HK-2 (cell line): ENCODE measurements around the gene CNTLN.
"Not testable (repeated sequence)": the region's sequence is repeated elsewhere in the genome, so short reads cannot be mapped to it uniquely, and the experiment has no call there.

Experiments used
- DNase-seq: peaks from one replicate; pipeline ENCODE4 v3.0.0-alpha.2; 2018; ENCODE audit not compliant: unreplicated experiment

Gene CNTLN

GRCh38 chr9:17490110-17490509 lies 355.3 kb downstream of the CNTLN start:
- DNase-seq, result no peak

DNA sequence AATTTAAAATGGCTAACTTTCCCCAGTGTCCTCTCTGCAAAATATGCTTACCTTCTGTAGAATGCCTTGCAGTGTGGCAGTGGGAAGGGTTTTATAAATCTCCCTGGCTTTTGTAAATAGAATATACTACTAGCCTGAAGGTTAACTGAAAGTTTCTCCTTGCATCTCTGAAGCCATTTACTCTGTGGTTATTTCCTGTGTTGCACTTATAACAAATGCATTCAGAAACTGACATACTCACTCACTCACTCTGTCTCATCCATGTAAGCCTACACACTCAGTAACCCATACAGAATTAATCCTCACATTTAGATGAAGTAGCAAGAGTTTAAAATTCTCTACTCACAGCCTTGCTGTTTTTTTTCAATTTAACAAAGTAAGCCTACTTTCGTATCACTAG lies 356.9 kb downstream of the CNTLN start:
- DNase-seq, result no peak

DNA sequence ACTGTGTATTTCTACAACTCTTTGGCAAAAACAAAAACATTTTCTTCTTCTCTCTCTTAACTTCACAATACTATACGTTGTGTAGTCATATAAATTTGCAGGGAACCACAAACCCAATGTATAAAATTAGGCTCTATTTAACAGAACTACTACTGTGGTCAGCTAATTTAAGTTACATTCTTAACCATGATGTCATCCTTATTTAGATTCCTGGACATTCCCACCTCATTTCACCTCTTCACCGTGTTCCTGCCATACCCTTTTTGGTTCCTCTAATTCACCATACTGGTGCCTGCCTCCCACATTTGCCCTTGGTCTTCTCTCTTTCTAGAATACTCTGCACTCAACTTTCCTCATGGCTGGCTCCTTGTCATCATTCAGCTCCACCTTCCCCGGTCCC lies 368.4 kb downstream of the CNTLN start:
- DNase-seq, result no peak

DNA sequence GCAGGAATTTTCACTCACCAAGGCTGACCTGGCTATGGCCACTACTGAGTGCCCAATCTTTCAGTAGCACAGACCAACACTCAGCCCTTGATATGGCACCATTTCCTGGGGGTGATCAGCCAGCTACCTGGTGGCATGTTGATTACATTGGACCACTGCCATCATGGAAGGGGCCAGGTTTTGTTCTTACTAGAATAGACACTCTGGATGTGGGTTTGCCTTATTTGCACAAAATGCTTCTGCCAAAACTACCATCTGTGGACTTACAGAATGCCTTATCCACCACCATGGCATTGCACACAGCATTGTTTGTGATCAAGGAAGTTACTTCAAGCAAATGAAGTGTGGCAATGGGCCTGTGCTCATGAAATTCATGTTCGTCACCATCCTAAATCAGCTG lies 374.3 kb downstream of the CNTLN start:
- DNase-seq, result no peak

DNA sequence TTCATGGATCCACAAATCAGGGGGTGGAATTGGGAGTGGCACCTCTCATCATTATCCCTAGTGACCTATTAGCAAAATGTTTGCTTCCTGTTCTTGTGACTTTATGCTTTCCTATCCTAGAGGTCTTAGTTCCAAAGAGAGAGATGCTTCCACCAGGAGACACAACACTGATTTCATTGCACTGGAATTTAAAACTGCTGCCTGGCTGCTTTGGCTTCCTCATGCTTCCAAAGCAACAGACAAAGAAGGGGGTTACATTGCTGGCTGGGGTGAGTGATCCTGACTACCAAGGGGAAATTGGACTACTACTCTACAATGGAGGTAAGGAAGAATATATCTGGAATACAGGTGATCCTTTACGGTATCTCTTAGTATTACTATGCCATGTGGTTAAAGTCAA lies 374.9 kb downstream of the CNTLN start:
- no peak for DNase-seq

DNA sequence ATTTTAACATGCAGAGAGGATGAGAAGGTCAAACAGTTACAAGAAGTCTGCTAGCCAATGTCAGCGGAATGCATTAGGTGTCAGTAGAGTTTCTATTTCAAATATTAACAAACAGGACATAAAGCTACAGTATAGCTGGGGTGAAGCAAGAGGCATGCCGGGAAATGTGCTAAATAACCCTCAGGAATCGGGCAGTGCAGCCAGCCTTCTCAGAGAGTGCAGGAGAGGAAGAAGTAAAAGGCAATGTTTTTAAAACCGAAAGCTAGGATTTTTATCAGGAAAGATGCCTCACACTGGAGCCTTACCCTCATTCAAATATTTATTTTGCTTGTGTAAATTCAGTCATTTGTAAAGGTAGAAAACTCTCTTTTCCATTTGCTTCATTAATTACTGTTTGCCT lies 384.9 kb downstream of the CNTLN start:
- no peak for DNase-seq

GRCh38 chr9:17520268-17521064 lies 385.6 kb downstream of the CNTLN start:
- DNase-seq, result no peak

DNA sequence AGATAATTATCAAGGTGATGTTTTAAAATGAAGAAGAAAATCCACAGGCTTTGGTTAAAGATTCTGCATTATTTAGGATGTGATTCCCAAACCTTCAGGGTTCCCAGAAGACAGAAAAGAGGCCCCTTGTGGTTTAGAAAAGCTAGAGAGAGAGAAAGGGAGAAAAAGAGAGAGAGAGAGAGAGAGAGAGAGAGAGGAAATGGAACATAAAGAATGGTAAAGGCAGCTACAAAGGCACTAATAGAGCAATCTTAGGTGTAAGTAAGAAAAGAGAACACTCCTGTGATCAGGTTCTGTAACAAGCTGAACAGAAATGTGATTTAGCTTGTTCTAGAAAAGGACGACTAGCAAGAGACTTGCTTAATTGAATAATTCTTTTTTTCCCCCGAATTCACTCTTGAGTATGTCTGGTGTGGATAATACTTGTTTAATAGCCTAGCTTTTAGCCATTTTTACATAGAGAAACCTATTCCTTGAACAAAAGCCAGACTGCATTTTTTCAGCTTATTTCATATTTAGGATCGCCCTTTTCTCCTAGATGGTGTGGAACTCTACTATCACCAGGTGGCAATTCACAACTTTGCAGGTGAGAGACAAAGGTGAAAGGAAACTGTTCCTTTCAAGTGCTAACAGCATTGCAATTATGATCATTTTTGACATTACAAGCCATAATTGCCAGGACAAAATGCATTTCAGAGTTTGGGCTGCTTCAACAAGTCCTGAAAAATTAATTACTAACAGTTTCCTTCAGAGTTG lies 386.4 kb downstream of the CNTLN start:
- no peak for DNase-seq

- not testable (repeated sequence) for DNase-seq
Measured at GRCh38 chr9:17526726-17527125, 391.9 kb downstream of the CNTLN start.

DNA sequence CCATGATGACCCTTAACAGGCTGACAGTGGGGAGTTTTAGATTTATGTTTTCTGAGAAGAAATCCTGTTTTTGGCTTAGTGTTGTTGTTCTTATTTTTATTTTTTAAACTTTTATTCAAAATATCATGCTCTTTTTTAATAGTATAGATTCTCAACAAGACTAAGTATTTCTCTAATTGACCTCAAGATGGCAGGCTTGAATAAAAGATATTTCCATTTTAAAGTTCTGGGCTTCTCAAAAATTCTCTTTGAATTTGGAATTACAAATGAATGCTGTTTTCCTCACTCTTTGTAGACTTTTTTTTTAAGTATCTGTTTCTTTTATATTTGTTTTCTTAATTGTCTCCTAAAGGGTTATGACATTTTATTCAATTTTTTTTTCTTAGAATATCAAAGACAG lies 394.0 kb downstream of the CNTLN start:
- DNase-seq, result no peak

GRCh38 chr9:17531642-17532254 lies 396.9 kb downstream of the CNTLN start:
- DNase-seq, result peak; percentile 7

DNA sequence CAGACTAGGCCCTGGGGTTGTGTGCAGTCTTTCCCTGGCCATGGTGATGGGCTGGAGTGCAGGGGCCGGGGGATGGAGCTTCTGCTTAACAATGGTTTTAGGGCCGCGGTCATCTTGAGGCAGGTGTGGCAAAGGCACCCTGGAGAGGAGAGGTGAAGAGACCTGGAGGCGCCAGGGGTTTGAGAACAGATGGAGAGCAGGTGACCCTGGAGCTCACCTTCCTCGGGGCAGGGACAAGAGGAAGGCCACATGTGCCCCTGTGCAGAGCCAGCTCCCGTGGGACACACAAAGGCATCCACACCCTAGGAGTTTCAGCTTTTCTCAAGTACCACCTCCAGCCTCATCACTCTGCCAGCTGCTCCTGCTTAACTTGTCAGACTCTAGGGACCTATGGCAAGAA lies 397.6 kb downstream of the CNTLN start:
- DNase-seq, result no peak

- no peak for DNase-seq
Measured at GRCh38 chr9:17535176-17535575, 400.3 kb downstream of the CNTLN start.

- DNase-seq, result no peak
Measured at GRCh38 chr9:17536027-17536426, 401.2 kb downstream of the CNTLN start.

- no peak for DNase-seq
Measured at GRCh38 chr9:17551023-17551422, 416.2 kb downstream of the CNTLN start.
